Cardiac muscle cell (in vitro differentiated cells and primary cell): ENCODE data around the gene AATF. TPM values are rescaled to one million over a fixed set of nuclear protein-coding genes. Genes with fewer than 3 reads are reported as not detected.

ENCODE experiments used
- DNase-seq, 2 donors: peaks; one replicate each; pipeline versions ENCODE4 v3.0.0 to v3.0.0-alpha.2; 2010 to 2017; ENCODE audit warnings: low read depth in 1 of 2, low spot score in 1 of 2
- H3K27ac ChIP-seq: fragments of 200-600 bp; sonication (generic); 2 replicates; pipeline ENCODE4 v1.5.1; 2016
- H3K27me3 ChIP-seq: fragments of 200-600 bp; sonication (generic); 2 replicates; pipeline ENCODE4 v1.6.0; 2016; ENCODE audit warnings: control low read depth
- H3K36me3 ChIP-seq: fragments of 200-600 bp; sonication (generic); 2 replicates; pipeline ENCODE4 v1.5.1; 2016; ENCODE audit warnings: control low read depth
- H3K4me1 ChIP-seq: fragments of 200-600 bp; sonication (generic); 2 replicates; pipeline ENCODE4 v1.8.1; 2017; ENCODE audit warnings: low read depth, mild to moderate bottlenecking, mixed run types
- H3K4me3 ChIP-seq: fragments of 200-600 bp; sonication (generic); 2 replicates; pipeline ENCODE4 v1.5.1; 2016; ENCODE audit warnings: mild to moderate bottlenecking
- H3K9me3 ChIP-seq: fragments of 200-600 bp; sonication (generic); 2 replicates; pipeline ENCODE4 v1.5.1; 2017; ENCODE audit warnings: low read depth, mild to moderate bottlenecking, control low read depth
- CTCF ChIP-seq: IDR thresholded peaks from 2 replicates; pipeline ENCODE4 v1.5.1; 2012; ENCODE audit warnings: low read depth, mild to moderate bottlenecking, low read length
- polyA plus RNA-seq: library from polyadenylated mRNA; unstranded; fragments of >200 nt; fragmentation: Nextera tagmentation; extraction: Ambion mirVana; gene quantifications from 2 replicates; pipeline ENCODE4 v1.2.1, GENCODE V29; 2016
- total RNA-seq: library from RNA; depleted of rRNA; stranded (reverse); fragments of >200 nt; gene quantifications from 2 replicates; pipeline ENCODE4 v1.2.3, GENCODE V29; 2016

AATF gene
- total and polyA plus RNA-seq, 2 experiments from 2014 or later = 43.3 to 50.2 TPM

GRCh38 chr17:37041932-37042331 is 93.2 kb downstream of the AATF start:
- TF ChIP-seq CTCF = no peak
- H3K4me1 ChIP-seq = peaks cover 13% of the 10 kb centered on the region
- H3K27ac ChIP-seq = no peak overlapping the region
- no peaks in the 10 kb centered on the region for H3K9me3 ChIP-seq
- no peak for DNase-seq
- H3K4me3 ChIP-seq = no peak overlapping the region
- no peaks in the 10 kb centered on the region for H3K36me3 ChIP-seq
- H3K27me3 ChIP-seq = no peaks in the 10 kb centered on the region

- H3K4me1 ChIP-seq = peaks cover 13% of the 10 kb centered on the region
- no peak overlapping the region for H3K4me3 ChIP-seq
- TF ChIP-seq CTCF = no peak
- H3K27me3 ChIP-seq = no peaks in the 10 kb centered on the region
- DNase-seq = no peak
- no peaks in the 10 kb centered on the region for H3K9me3 ChIP-seq
- no peaks in the 10 kb centered on the region for H3K36me3 ChIP-seq
- no peak overlapping the region for H3K27ac ChIP-seq
These were observed 94.4 kb downstream of the AATF start for GRCh38 chr17:37043201-37043600.

- Histone ChIP-seq H3K4me3 (no peak overlapping the region), H3K9me3 (no peaks in the 10 kb centered on the region), H3K4me1 (peaks cover 13% of the 10 kb centered on the region), H3K36me3 (no peaks in the 10 kb centered on the region), H3K27ac (no peak overlapping the region), H3K27me3 (no peaks in the 10 kb centered on the region)
- peak in 1 of 2 donors; percentile 19 for DNase-seq
- TF ChIP-seq CTCF = no peak
These were observed 96.7 kb downstream of the AATF start for GRCh38 chr17:37045351-37045922.

GRCh38 chr17:37047631-37048104 is 98.9 kb downstream of the AATF start:
- Histone ChIP-seq H3K4me1 (peaks cover 13% of the 10 kb centered on the region), H3K27ac (no peak overlapping the region), H3K4me3 (no peak overlapping the region), H3K36me3 (no peaks in the 10 kb centered on the region), H3K9me3 (no peaks in the 10 kb centered on the region), H3K27me3 (no peaks in the 10 kb centered on the region)
- DNase-seq = peak; percentile 89 to 90
- TF ChIP-seq CTCF = peak; percentile 89

GRCh38 chr17:37048811-37049210 is 100.1 kb downstream of the AATF start:
- Histone ChIP-seq H3K9me3 (no peaks in the 10 kb centered on the region), H3K4me1 (peaks cover 13% of the 10 kb centered on the region), H3K27ac (no peak overlapping the region), H3K36me3 (no peaks in the 10 kb centered on the region), H3K4me3 (no peak overlapping the region), H3K27me3 (no peaks in the 10 kb centered on the region)
- no peak for DNase-seq
- no peak for TF ChIP-seq CTCF
